ENCODE results near the gene PLB1.
"Not testable (repeated sequence)": the region's sequence is repeated elsewhere in the genome, so short reads cannot be mapped to it uniquely, and the experiment has no call there.

PLB1 gene

DNA sequence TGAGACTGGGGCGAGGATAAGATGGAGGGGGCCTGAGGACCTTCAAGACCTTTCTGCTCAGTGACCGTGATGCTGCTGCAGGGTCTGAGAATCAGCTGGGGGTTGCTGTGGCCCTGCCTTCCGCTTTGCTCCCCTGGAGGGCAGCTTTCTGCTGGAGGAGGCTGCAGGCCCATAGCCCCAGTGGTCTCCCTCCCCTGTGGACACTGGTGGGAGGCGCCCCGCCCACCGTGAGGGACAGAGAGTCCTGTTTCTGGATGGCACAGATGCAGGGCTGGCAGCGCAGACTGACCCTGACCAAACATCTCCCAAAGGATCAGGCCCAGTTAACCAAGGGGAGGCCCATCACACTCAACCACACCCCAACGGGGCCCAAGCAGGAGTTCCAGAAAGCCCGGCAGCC is 42.8 kb downstream of the PLB1 start:
- no peak for DNase-seq

- no peak for DNase-seq
These were observed 43.3 kb downstream of the PLB1 start for GRCh38 chr2:28539118-28539541.

GRCh38 chr2:28543316-28544035 is 47.6 kb downstream of the PLB1 start:
- no peak for DNase-seq

GRCh38 chr2:28544036-28544346 is 48.1 kb downstream of the PLB1 start:
- DNase-seq: no peak

DNA sequence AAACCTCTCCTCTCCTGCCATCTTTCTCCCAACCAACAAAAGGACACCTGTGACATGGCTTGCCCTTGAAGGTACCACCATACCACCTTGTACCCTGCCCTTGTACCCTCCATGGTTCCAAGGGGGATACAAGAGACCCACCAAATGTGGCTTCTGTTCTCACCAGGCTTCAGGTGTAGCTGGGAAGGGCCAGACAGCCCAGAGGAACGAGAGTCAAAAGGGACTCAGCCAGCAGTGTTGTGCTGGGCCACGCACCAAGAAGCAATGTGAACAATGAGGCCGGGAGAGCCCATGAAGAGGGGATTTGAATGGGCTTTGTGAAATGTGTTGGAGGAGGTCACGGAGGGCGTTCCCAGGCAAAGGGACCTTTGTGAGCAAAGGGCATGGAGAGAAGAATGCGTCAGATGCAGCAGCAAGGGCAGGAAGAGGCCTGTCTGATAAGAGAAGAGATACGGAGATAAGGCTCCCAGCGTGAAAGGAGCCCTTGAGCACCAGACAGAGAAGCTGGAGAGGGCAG is 48.6 kb downstream of the PLB1 start:
- DNase-seq: no peak

DNA sequence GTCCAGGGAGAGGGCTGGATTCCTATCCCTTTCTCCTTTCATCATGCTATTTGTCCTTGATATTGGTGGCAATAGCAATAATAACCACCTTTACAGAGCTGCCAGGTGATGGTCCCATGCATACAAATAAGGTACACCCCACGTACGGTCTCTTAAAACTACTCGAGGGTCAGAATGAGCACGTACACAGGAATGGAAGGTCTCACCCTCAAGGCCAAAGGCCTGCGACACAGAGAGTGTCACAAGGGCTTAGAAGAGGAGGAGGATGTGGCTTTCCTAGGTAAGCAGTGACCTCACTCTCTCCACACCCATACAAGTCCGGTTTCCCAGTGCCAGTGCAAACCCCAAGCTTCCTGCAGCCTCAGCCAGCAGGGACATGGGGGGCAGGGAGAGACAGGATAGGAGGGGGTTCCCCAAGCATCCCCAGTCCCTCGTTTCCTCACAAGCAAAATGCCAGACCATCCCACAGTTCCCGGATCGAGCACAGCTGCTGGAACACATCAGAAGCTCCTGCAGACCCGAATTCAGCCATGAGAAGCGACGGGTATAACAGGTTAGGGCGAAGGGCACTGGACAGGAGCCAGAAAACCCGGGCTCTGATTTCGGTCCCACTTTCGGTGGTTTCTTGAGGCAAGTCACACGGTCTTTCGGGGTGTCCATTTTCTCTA is 49.2 kb downstream of the PLB1 start:
- DNase-seq: no peak

- DNase-seq: no peak
These were observed 49.8 kb downstream of the PLB1 start for GRCh38 chr2:28545590-28546200.

DNA sequence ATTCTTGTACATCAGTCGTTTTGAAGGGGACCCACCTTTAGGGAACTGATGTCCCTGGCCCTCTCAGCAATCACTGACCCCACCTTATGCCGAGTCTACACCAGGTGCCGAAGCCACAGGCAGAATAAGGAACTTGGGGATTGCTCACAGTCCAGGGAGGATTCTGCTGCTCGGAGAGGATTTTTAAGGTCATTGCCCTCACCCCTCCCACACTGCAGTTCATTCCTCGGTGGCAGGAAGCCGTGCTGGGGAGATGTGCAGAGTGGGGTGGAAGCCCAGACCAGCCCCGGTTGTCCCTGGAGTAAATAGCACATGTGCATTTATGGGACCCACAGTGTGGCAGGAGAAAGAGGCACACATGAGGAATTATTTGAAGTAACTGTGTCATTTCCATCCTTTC is 50.4 kb downstream of the PLB1 start:
- no peak for DNase-seq

DNA sequence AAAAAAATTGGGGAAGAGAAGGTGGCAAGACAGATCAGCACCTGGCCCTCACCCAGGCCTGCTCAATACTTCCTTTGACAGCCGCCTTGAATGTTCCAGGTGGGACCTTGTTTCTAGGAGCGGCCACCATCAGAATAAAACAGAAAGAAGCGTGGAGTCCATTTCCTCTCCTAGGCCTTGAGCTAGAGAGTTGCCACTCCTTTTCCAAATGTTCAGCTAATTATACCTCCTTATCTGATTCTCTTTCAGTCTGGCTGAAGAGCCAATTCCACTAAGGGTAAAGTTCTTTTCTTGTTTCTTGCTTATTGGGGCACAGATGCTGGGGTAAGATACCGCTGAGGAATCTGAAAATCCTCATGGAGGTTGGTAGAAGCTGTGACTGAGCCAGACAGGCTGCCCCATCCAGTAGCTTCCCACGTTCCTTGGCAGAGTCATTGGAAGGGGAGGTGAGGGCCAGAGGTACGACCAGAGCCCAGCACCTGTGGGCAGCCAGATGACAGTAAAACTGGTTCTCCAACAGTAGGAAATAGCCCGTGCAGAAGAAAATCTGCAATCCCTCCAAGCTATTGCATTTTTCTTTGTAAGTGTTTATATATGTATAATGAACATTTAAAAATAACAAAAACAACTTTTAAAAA is 51.5 kb downstream of the PLB1 start:
- no peak for DNase-seq

DNA sequence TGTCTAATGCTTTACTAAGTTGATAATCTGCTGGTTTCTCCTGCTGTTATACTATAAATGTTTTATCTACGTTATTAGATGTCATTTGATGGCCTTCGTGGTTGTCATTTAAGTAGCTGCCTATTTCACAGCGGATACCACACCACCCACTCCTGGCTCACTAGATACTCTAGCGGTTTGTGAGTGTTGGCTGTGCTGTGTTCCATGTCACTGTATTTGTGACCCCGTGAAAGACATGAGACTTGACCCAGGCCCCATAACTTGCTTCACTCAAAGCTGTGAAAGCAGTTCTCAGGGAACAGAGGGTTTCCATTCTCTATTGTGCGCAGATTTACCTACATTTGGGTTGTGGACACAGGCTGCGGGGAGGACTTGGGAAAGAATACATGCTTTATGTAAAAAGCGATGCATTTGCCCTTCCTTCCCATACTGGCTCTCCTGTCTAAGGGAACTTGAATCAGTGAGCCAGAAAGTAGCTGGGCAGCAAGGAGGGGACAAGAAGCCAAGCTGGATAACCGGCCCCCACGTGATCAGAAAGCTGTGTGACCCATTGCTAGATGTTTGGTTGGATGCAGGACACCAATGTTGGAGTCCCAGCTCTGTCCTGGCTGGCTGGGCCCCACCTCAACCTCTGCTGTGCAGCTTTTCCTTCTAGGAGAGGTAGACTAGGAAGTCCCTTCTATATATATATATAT is 52.2 kb downstream of the PLB1 start:
- no peak for DNase-seq

DNA sequence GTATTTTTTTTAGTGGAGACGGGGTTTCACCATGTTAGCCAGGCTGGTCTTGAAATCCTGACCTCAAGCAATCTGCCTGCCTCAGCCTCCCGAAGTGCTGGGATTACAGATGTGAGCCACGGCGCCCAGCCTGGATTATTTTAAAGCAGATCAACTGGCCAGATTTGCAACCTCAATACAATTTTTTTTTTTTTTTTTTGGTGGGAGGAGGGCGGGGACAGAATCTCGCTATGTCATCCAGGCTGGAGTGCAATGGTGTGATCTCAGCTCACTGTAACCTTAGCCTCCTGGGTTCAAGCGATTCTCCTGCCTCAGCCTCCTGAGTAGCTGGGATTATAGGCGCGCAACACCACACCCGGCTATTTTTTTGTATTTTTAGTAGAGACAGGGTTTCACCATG is 54.5 kb downstream of the PLB1 start:
- DNase-seq: not testable (repeated sequence)

DNA sequence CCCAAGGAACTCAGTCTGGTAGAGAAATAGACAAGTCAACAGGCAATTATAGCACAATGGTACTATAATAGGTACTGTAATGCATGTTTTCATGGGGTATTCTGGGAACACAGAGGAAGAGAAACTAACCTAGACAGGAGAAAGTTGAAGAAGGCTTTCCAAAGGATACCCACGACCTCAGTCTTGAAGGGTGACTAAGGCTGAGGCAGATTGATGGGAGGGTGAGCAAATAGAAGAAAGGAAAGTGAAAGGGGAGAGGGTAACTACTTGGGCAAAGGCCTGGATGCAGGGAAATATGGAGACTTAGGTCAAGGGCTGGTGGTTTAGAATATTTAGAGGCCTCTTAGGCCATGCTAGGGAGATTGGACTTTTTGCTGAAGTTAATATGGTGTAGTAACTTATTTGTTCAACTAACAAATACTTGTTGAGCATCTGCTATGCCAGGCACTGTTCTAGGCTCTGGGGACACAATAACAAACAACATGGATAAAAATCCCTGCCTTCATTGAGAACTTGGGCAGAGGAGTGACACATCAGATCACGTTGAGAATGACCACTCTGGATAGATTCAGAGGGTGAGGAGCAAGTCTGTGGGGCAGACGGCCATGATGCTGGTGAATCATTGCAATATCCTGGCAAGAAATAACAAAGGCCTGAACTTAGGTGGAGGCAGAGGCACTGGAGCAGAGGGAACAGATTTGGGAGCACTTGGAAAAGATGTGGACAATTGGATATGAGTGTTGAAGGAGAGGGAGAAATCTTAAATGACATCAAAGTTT is 56.4 kb downstream of the PLB1 start:
- no peak for DNase-seq

DNA sequence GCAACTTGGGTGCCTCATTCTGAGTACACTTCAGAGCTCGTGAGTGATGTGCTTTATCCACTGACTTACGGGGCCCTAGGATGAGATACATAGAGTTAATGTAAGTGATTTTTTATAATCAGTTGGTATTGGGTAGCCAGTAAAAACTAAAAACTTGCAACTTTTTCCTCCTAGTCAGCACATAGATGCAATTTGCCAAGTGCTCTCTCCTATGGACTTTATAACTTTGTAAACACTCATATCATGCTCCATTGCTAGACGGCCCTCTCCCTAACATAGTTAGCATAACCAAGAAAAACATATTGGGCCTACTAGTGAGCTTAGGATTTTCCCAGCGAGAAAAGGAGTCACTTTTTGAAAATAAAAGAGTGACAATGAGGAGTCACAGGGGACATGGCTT is 60.4 kb downstream of the PLB1 start:
- DNase-seq: no peak

GRCh38 chr2:28557389-28558131 is 61.7 kb downstream of the PLB1 start:
- DNase-seq: no peak

DNA sequence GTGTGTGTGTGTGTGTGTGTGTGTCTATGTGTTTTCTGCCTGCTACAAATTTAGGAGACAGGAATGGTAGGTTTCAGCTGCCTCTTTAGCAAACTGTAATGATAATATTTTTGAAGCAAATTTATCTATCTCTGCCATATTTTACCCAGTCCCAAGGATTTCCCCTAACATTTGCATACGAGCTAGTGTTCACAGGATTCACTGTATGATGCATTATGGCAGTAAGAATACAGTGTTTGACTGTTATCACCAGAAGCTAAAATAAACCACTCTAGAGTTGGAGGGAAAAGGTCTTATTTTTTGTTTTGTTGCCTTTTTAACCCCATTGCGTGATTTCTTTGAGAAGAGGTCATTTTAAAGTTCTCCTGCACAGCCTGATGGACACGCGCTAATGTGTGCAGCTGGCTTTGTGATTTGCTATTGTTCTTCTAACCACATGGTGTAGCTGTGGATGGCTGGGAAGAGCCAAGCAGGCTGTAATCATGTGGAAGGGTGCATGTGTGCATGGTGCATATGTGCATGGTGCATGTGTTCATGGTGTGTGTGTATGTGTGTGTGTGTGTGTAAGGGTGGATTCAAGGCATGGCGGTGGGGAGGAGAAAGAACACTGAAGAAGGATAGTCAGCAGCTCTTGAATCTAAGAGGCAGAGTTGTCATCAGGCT is 62.4 kb downstream of the PLB1 start:
- peak; percentile 44 for DNase-seq

- no peak for DNase-seq
These were observed 63.1 kb downstream of the PLB1 start for GRCh38 chr2:28558918-28559317.

- DNase-seq: no peak
These were observed 68.0 kb downstream of the PLB1 start for GRCh38 chr2:28563869-28564268.

DNA sequence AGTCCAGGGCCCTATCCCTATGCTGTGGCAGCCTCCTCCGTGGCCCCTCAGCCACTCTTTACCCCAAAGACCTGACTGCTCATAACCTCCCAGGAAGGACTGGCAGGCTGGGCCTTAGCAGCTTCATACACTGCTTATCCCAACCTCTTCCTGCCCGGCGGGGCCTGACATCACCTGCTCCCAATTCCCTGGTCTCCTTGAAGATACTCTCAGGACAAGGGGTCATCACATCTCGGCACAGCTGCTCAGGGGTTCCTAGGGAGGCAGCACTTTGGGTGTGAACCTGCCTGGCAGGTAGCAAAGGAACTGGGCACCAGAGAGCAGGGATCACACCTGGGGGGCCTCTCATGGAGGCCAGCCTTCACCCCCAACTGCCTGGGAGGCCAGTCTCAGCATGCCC is 68.5 kb downstream of the PLB1 start:
- no peak for DNase-seq

DNA sequence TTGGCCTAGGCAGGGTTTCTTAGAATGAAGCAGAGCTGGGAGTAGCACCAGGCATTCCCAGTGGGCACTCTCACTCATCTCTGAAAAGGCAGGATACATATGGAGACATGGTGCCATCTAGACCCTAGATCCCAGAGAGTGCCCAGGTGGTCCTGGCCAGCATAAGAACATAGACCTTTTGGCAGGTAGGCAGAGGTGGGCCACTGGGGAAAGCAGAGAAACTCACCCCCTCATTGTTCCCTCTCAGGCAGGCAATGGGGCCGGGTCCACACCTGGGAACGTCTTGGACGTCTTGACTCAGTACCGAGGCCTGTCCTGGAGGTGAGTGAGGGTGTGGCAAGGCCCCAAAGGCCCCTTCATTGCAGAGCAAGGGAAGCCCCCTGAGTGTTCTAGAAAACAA is 69.2 kb downstream of the PLB1 start:
- DNase-seq: no peak

DNA sequence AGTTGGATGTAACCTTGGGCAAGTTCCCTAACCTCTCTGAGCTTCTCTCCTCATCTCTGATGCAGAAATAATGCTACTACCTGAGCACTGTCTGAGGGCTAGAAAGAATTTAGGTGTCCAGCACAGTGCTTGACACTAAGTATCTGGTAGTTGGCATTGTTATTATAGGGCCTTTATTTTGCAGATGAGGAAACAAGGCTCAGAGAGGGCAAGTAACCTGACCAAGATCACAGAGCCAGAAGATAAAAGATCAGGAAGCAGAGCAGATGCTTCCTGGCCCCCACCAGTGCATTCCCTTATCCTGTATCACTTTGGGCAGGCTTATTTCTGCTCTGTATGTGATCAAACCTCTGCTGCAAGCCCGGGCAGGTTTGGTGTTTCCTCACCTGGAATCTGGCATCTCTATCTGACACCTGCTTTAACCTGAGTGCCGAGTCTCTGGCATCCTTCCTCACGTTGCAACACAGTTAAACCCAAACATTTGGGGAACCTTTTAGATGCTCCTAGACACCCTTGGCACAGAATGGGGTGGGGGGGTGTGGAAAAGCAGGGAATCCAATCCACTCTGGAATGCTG is 69.9 kb downstream of the PLB1 start:
- DNase-seq: no peak

All from retina (tissue), 1 donor.